Measurements from ENCODE around the gene NPR3. TPM values are rescaled to one million over a fixed set of nuclear protein-coding genes. Genes with fewer than 3 reads are reported as not detected.

The NPR3 gene, protein sequence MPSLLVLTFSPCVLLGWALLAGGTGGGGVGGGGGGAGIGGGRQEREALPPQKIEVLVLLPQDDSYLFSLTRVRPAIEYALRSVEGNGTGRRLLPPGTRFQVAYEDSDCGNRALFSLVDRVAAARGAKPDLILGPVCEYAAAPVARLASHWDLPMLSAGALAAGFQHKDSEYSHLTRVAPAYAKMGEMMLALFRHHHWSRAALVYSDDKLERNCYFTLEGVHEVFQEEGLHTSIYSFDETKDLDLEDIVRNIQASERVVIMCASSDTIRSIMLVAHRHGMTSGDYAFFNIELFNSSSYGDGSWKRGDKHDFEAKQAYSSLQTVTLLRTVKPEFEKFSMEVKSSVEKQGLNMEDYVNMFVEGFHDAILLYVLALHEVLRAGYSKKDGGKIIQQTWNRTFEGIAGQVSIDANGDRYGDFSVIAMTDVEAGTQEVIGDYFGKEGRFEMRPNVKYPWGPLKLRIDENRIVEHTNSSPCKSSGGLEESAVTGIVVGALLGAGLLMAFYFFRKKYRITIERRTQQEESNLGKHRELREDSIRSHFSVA
- total RNA-seq (2014; rRNA removed; shearing (Covaris generic)) (0.04 and 0.07 TPM in 2 replicates), polyA plus RNA-seq (2016; fragmentation: Nextera tagmentation; extraction: Ambion mirVana) (0.15 TPM in 1 of 2 replicates, not detected in the other)
- long read RNA-seq, result 0 reads

DNA sequence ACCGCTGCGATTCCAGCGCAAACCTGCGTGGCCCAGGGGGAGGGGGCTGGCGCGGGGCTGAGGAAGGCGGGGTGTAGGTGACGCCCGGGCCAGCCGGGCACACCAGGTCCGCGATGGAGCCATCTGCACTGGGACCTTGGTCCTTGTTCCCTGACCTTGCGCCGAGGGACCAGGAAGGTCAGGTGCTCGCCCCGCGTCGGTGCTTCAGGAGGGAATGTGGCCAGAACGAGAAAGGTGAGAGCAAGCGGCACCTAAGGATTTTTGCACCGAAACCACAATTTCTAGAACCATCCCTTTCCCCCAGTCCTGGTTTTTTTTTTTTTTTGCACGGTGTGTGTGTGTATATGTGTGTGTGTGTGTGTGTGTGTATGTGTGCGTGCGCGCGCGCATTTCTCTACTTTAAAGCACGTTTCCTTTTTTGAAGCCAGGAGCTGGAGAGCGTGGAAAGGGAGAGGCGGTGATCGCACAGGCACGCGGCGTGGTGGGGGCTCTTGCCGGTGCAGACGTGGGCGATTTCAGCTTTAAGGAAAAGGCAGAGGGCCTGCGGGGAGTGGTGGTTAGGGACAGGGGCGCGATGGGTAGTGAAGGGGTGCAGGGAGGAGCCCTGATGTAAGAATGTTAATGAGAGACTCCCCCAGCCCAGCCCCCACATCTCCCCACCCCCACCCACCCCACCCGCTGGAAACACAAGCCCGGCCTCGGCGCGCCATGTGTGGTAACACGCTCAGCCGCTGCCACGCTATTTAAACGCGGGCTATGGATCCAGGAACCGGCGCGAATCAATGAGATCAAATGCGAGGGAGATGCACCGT is at the start of gene NPR3:
Gene NPR3, plus strand, starts transcription at position 772 of the 812 bp plus-strand sequence. CDS start 456 bp downstream, outside the sequence.
- Histone ChIP-seq H3F3A (replicated peaks; ENCODE audit: low read depth) (0 out of 2 replicates have a peak, but pooled peaks cover 4% of the 10 kb centered on the region), H3K27ac (ENCODE audit: low read depth) (no peak within 1 kb of the TSS), H3K79me2 (replicated peaks; ENCODE audit: insufficient read depth) (no peaks in the 10 kb centered on the region), H2AFZ (peak within 1 kb of the TSS; percentile 100), H3K27me3 (ENCODE audit: insufficient read depth) (peaks cover 83% of the 10 kb centered on the region), H3K4me1 (ENCODE audit: insufficient read depth) (peaks cover 32% of the 10 kb centered on the region), H4K20me1 (replicated peaks; ENCODE audit: insufficient read depth) (no peaks in the 10 kb centered on the region; the same call in 1 of the 2 replicates), H3K9me2 (ENCODE audit: insufficient read depth) (no peaks in the 10 kb centered on the region), H3K36me3 (ENCODE audit: insufficient read depth) (no peaks in the 10 kb centered on the region), H3K4me3 (peak within 1 kb of the TSS; percentile 71), H3K4me2 (peak within 1 kb of the TSS; percentile 87)
- DNase-seq (ENCODE audit: low spot score) (peak; percentile 48), ATAC-seq (peak; percentile 2)
- TF ChIP-seq ZNF114 (CRISPR knock-in tag; IDR thresholded peaks at IDR 0.05), result no peak
- TF ChIP-seq EZH2 (IDR thresholded peaks at IDR 0.05; ENCODE audit: low read depth, unreplicated experiment), result peak; percentile 80
- TF ChIP-seq, protein P1, sequence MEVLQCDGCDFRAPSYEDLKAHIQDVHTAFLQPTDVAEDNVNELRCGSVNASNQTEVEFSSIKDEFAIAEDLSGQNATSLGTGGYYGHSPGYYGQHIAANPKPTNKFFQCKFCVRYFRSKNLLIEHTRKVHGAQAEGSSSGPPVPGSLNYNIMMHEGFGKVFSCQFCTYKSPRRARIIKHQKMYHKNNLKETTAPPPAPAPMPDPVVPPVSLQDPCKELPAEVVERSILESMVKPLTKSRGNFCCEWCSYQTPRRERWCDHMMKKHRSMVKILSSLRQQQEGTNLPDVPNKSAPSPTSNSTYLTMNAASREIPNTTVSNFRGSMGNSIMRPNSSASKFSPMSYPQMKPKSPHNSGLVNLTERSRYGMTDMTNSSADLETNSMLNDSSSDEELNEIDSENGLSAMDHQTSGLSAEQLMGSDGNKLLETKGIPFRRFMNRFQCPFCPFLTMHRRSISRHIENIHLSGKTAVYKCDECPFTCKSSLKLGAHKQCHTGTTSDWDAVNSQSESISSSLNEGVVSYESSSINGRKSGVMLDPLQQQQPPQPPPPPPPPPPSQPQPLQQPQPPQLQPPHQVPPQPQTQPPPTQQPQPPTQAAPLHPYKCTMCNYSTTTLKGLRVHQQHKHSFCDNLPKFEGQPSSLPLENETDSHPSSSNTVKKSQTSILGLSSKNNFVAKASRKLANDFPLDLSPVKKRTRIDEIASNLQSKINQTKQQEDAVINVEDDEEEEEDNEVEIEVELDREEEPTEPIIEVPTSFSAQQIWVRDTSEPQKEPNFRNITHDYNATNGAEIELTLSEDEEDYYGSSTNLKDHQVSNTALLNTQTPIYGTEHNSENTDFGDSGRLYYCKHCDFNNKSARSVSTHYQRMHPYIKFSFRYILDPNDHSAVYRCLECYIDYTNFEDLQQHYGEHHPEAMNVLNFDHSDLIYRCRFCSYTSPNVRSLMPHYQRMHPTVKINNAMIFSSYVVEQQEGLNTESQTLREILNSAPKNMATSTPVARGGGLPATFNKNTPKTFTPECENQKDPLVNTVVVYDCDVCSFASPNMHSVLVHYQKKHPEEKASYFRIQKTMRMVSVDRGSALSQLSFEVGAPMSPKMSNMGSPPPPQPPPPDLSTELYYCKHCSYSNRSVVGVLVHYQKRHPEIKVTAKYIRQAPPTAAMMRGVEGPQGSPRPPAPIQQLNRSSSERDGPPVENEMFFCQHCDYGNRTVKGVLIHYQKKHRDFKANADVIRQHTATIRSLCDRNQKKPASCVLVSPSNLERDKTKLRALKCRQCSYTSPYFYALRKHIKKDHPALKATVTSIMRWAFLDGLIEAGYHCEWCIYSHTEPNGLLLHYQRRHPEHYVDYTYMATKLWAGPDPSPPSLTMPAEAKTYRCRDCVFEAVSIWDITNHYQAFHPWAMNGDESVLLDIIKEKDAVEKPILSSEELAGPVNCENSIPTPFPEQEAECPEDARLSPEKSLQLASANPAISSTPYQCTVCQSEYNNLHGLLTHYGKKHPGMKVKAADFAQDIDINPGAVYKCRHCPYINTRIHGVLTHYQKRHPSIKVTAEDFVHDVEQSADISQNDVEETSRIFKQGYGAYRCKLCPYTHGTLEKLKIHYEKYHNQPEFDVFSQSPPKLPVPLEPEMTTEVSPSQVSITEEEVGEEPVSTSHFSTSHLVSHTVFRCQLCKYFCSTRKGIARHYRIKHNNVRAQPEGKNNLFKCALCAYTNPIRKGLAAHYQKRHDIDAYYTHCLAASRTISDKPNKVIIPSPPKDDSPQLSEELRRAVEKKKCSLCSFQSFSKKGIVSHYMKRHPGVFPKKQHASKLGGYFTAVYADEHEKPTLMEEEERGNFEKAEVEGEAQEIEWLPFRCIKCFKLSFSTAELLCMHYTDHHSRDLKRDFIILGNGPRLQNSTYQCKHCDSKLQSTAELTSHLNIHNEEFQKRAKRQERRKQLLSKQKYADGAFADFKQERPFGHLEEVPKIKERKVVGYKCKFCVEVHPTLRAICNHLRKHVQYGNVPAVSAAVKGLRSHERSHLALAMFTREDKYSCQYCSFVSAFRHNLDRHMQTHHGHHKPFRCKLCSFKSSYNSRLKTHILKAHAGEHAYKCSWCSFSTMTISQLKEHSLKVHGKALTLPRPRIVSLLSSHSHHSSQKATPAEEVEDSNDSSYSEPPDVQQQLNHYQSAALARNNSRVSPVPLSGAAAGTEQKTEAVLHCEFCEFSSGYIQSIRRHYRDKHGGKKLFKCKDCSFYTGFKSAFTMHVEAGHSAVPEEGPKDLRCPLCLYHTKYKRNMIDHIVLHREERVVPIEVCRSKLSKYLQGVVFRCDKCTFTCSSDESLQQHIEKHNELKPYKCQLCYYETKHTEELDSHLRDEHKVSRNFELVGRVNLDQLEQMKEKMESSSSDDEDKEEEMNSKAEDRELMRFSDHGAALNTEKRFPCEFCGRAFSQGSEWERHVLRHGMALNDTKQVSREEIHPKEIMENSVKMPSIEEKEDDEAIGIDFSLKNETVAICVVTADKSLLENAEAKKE (CRISPR knock-in tag; IDR thresholded peaks at IDR 0.05), result no peak
- TF ChIP-seq, protein P2, sequence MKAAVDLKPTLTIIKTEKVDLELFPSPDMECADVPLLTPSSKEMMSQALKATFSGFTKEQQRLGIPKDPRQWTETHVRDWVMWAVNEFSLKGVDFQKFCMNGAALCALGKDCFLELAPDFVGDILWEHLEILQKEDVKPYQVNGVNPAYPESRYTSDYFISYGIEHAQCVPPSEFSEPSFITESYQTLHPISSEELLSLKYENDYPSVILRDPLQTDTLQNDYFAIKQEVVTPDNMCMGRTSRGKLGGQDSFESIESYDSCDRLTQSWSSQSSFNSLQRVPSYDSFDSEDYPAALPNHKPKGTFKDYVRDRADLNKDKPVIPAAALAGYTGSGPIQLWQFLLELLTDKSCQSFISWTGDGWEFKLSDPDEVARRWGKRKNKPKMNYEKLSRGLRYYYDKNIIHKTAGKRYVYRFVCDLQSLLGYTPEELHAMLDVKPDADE (IDR thresholded peaks at IDR 0.05), result no peak
- TF ChIP-seq CREB1 (CRISPR knock-in tag; IDR thresholded peaks at IDR 0.05; ENCODE audit: low read depth), result no peak
- TF ChIP-seq, protein P3, sequence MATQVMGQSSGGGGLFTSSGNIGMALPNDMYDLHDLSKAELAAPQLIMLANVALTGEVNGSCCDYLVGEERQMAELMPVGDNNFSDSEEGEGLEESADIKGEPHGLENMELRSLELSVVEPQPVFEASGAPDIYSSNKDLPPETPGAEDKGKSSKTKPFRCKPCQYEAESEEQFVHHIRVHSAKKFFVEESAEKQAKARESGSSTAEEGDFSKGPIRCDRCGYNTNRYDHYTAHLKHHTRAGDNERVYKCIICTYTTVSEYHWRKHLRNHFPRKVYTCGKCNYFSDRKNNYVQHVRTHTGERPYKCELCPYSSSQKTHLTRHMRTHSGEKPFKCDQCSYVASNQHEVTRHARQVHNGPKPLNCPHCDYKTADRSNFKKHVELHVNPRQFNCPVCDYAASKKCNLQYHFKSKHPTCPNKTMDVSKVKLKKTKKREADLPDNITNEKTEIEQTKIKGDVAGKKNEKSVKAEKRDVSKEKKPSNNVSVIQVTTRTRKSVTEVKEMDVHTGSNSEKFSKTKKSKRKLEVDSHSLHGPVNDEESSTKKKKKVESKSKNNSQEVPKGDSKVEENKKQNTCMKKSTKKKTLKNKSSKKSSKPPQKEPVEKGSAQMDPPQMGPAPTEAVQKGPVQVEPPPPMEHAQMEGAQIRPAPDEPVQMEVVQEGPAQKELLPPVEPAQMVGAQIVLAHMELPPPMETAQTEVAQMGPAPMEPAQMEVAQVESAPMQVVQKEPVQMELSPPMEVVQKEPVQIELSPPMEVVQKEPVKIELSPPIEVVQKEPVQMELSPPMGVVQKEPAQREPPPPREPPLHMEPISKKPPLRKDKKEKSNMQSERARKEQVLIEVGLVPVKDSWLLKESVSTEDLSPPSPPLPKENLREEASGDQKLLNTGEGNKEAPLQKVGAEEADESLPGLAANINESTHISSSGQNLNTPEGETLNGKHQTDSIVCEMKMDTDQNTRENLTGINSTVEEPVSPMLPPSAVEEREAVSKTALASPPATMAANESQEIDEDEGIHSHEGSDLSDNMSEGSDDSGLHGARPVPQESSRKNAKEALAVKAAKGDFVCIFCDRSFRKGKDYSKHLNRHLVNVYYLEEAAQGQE (IDR thresholded peaks at IDR 0.05; ENCODE audit: unreplicated experiment), result no peak
- TF ChIP-seq STAT1 (IDR thresholded peaks at IDR 0.05; ENCODE audit: unreplicated experiment), result no peak
- H3K27ac Mint-ChIP-seq, result no peak within 1 kb of the TSS
- peaks cover 78% of the 10 kb centered on the region for H3K27me3 Mint-ChIP-seq (ENCODE audit: insufficient read depth, low read depth, poor library complexity)
- peak within 1 kb of the TSS; percentile 75 for H3K4me3 Mint-ChIP-seq
- peaks cover 6% of the 10 kb centered on the region for H3K9me3 Mint-ChIP-seq
- H3K4me1 Mint-ChIP-seq, result peaks cover 34% of the 10 kb centered on the region
- no peaks in the 10 kb centered on the region; the same call in 2 of the 3 replicates for H3K36me3 Mint-ChIP-seq (ENCODE audit: low read depth)

Data from GM23338 (cell line).